ENCODE data around the gene FLNA. TPM values are rescaled to one million over a fixed set of nuclear protein-coding genes. Genes with fewer than 3 reads are reported as not detected.

FLNA gene
- total RNA-seq (2011; cell fraction: chromatin; rRNA removed; ENCODE audit: low replicate concordance) = 432 and 1,364 TPM in 2 replicates
- total RNA-seq (2011; cell fraction: nucleolus; rRNA removed) = 816 and 818 TPM in 2 replicates
- 362 and 459 TPM in 2 replicates for total RNA-seq (2011; cell fraction: nucleoplasm; rRNA removed)
- total RNA-seq (2014; rRNA removed) (554 and 803 TPM in 2 replicates), total RNA-seq (2014; rRNA removed; fragmentation: Illumina TruSeq; extraction: Trizol) (72.2 and 110 TPM in 2 replicates), total RNA-seq (2015; rRNA removed; fragmentation: Illumina TruSeq; extraction: Trizol) (135 and 162 TPM in 2 replicates), total RNA-seq (2021) (672 and 735 TPM in 2 replicates), polyA plus RNA-seq (2011; rRNA removed) (86.6 and 165 TPM in 2 replicates), polyA plus RNA-seq (2014; fragmentation: Illumina TruSeq; extraction: Trizol) (329 and 438 TPM in 2 replicates), polyA plus RNA-seq (2014; fragmentation: Nextera tagmentation; extraction: Ambion mirVana) (1 to 10 TPM; 6.2 to 6.8 TPM), polyA plus RNA-seq (2014; rRNA removed) (226 and 245 TPM in 2 replicates), polyA minus RNA-seq (2011; rRNA and poly(A)+ RNA removed) (249 and 291 TPM in 2 replicates), Bru-seq, nascent RNA (percentile 80 among the genes with signal in this experiment), BruChase-seq, experiment 1, labeled RNA remaining after a 2-hour chase (percentile 75 among the genes with signal in this experiment), BruChase-seq, experiment 2, labeled RNA remaining after a 6-hour chase (percentile 85 among the genes with signal in this experiment)
- 122 and 183 TPM in 2 replicates for polyA plus RNA-seq (2011; cell fraction: cytosol; rRNA removed)
- 624 and 751 TPM in 2 replicates for polyA plus RNA-seq (2011; cell fraction: nucleus; rRNA removed)
- 392 and 593 TPM in 2 replicates for polyA plus RNA-seq (2012)
- polyA minus RNA-seq (2011; cell fraction: cytosol; rRNA and poly(A)+ RNA removed) = 522 and 767 TPM in 2 replicates
- polyA minus RNA-seq (2011; cell fraction: nucleus; rRNA and poly(A)+ RNA removed) = 248 and 324 TPM in 2 replicates
- long read RNA-seq, experiment 1, full-length matches to known transcripts = 34 of 1,159 reads
- long read RNA-seq, experiment 1, partial matches to known transcripts = 976 of 1,159 reads
- long read RNA-seq, experiment 1, other reads (novel, unspliced or antisense) = 149 of 1,159 reads
- long read RNA-seq, experiment 2, full-length matches to known transcripts = 42 of 433 reads
- long read RNA-seq, experiment 2, partial matches to known transcripts = 305 of 433 reads
- long read RNA-seq, experiment 2, other reads (novel, unspliced or antisense) = 86 of 433 reads
- long read RNA-seq, experiment 3, partial matches to known transcripts = 22 of 29 reads
- long read RNA-seq, experiment 3, other reads (novel, unspliced or antisense) = 5 of 29 reads

- ATAC-seq = no peak
- Histone ChIP-seq H3K27ac (ENCODE audit: extremely low read depth, low read depth, low read length) (peak within 1 kb of the TSS; percentile 50), H3K9me3 (replicated peaks; ENCODE audit: control insufficient read depth, insufficient read depth, low read depth, low read length) (no peaks in the 10 kb centered on the region), H3K4me2 (ENCODE audit: insufficient read depth, low read length) (peak within 1 kb of the TSS; percentile 66), H3K9me1 (ENCODE audit: control insufficient read depth, insufficient read depth, low read length) (no peaks in the 10 kb centered on the region), H3K9ac (ENCODE audit: insufficient read depth in 1 of 2, low read depth in 2 of 2, low read length in 2 of 2) (peak within 1 kb of the TSS; percentile 59 to 88; a peak in 3 of 4 replicates), H3K27me3 (ENCODE audit: control insufficient read depth in 2 of 2, insufficient read depth in 2 of 2, low read length in 2 of 2) (no peaks in the 10 kb centered on the region), H3K4me3 (peak within 1 kb of the TSS; percentile 8), H3K79me2 (ENCODE audit: control insufficient read depth, insufficient read depth, low read length) (peaks cover 23% of the 10 kb centered on the region), H4K20me1 (replicated peaks; ENCODE audit: control insufficient read depth, insufficient read depth, low read length) (no peaks in the 10 kb centered on the region), H3K36me3 (ENCODE audit: control insufficient read depth, insufficient read depth, low read length) (peaks cover 4% of the 10 kb centered on the region; the same call in 1 of the 3 replicates), H2AFZ (ENCODE audit: low read depth, low read length) (peak within 1 kb of the TSS; percentile 69; the same call in 1 of the 2 replicates), H3K4me1 (replicated peaks in 1 of 2; ENCODE audit: control insufficient read depth in 2 of 2, insufficient read depth in 2 of 2, low read length in 2 of 2) (peaks cover 17 to 71% of the 10 kb centered on the region in 2 experiments; a peak in 4 of 5 replicates)
- no peak for FAIRE-seq
- no TSS peak for BruUV-seq (replicated peaks)
- ChIA-PET POLR2A (interaction anchor here (0.7 kb wide), 1 partner anchor 23 kb away, joined by 3 read pairs; no protein-coding TSS in a partner anchor), CTCF (ENCODE audit: low intra/inter-chr PET ratio) (interaction anchor here (4.5 kb wide), 1 partner anchor 160 kb away, joined by 63 read pairs; no protein-coding TSS in a partner anchor)
- DNase-seq (ENCODE audit: extremely low read depth in 1 of 4, low spot score in 3 of 4) = peak in 2 of 4 experiments; percentile 12 to 61
- 52% methylated on average over 12 of the region's 95 CpGs for WGBS (ENCODE audit: insufficient coverage, low coverage, missing lambda C conversion rate)
- in situ Hi-C loops (cut with MboI) = loop anchor here (10.0 kb wide), 1 partner anchor 160 kb away; no protein-coding TSS in a partner anchor
- intact Hi-C loops (cut with micrococcal nuclease) = loop anchor here (5.0 to 10.0 kb wide), 2 partner anchors 120 to 443 kb away; partner anchors contain the start of gene SLC10A3
- TF ChIP-seq BMI1 (IDR thresholded peaks at IDR 0.05; ENCODE audit: low read length) (no peak), E2F6 (IDR thresholded peaks at IDR 0.05; ENCODE audit: borderline replicate concordance in 1 of 2, extremely low read depth in 1 of 2, insufficient read depth in 1 of 2, insufficient read length in 1 of 2, low read depth in 1 of 2, low read length in 1 of 2, poor library complexity in 1 of 2, severe bottlenecking in 1 of 2) (peak; percentile 50 to 88), SMAD2 (IDR thresholded peaks at IDR 0.05; ENCODE audit: low read depth, low read length) (no peak), PHF8 (IDR thresholded peaks at IDR 0.05; ENCODE audit: borderline replicate concordance, low read length) (peak; percentile 31; the same call in 1 of the 2 replicates), SAFB (IDR thresholded peaks at IDR 0.05; ENCODE audit: borderline replicate concordance, low read depth, low read length) (0 out of 2 replicates have a peak, but pooled peaks have one; percentile 45), SMAD4 (CRISPR knock-in tag; conservative IDR thresholded peaks at IDR 0.05) (0 out of 2 replicates have a peak, but pooled peaks have one; percentile 15), MXI1 (IDR thresholded peaks at IDR 0.05; ENCODE audit: low read depth, low read length) (no peak), POLR2G (IDR thresholded peaks at IDR 0.05; ENCODE audit: low read depth, low read length) (peak; percentile 48), RBFOX2 (IDR thresholded peaks at IDR 0.05; ENCODE audit: low read depth, low read length) (peak; percentile 52), RB1 (IDR thresholded peaks at IDR 0.05; ENCODE audit: low read depth) (peak; percentile 52; the same call in 1 of the 2 replicates), L3MBTL2 (IDR thresholded peaks at IDR 0.05) (peak; percentile 67)
Observed at GRCh38 chrX:154374313-154375155, at the start of gene FLNA. TSS of gene FLNA (minus strand) at chrX:154374634. CDS start at chrX:154371245, 3,389 bp downstream.
